Stimulated activated CD4-positive, alpha-beta T cell treated with anti-CD3 and anti-CD28 coated beads, Interleukin-2, amount 100 ng/mL, for 4 hours (primary cell): ENCODE data around the gene TNKS2.
"Not testable (repeated sequence)": the region's sequence is repeated elsewhere in the genome, so short reads cannot be mapped to it uniquely, and the experiment has no call there.

Experiments
- DNase-seq: peaks from one replicate; pipeline ENCODE4 v3.0.0-alpha.2; 2020; ENCODE audit warnings: low read depth

The TNKS2 gene

DNA sequence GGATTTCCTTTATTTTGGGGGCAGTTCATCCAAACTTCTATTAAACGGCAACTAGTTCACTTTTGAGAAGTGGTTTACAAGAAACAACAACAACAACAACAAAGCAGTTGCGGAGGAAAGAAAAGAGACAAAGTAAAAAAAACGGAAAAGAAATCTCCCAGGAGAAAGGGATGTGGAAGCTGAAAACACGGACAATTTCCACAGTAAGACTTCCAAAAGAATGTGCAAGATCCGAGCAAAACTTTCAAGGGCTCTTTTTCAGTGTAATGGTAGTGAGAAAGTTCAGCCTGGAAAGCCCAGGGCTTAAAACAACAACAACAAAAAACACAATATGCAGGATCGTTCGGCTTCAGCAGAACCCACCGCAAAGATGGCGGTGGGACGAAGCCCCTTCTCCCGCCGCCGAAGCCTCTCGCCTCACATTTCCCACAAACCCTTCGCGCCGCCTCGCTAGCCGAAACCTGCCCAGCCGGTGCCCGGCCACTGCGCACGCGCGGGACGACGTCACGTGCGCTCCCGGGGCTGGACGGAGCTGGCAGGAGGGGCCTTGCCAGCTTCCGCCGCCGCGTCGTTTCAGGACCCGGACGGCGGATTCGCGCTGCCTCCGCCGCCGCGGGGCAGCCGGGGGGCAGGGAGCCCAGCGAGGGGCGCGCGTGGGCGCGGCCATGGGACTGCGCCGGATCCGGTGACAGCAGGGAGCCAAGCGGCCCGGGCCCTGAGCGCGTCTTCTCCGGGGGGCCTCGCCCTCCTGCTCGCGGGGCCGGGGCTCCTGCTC lies at the start of gene TNKS2:
Gene TNKS2, plus strand, starts transcription at position 553 of the 775 bp plus-strand sequence. CDS start 265 bp downstream, outside the sequence.
- peak; percentile 85 for DNase-seq

DNA sequence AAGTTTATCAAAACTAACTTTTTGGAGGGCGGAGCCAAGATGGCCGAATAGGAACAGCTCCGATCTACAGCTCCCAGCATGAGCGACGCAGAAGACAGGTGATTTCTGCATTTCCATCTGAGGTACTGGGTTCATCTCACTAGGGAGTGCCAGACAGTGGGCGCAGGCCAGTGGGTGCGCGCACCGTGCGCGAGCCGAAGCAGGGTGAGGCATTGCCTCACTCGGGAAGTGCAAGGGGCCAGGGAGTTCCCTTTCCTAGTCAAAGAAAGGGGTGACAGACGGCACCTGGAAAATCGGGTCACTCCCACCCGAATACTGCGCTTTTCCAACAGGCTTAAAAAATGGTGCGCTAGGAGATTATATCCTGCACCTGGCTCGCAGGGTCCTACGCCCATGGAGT lies 48.6 kb upstream of the TNKS2 start:
- DNase-seq, result not testable (repeated sequence)

DNA sequence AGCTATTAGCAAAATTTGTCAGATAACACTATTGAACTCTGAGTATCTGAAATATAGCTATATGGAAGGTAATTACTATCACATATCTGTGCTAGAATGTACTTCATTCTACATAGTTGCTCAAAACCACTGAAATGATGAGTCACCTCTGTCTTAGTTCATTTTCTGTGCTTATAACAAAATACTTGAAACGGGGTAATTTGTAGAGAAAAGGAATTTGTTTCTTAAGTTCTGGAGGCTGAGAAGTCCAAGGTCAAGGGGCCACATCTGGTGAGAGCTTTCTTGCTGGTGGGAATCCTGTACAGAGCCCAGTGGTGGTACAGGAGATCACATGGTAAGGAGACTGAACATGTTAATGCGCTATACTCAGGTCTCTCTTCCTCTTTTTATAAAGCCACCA lies 41.9 kb upstream of the TNKS2 start:
- DNase-seq, result no peak

DNA sequence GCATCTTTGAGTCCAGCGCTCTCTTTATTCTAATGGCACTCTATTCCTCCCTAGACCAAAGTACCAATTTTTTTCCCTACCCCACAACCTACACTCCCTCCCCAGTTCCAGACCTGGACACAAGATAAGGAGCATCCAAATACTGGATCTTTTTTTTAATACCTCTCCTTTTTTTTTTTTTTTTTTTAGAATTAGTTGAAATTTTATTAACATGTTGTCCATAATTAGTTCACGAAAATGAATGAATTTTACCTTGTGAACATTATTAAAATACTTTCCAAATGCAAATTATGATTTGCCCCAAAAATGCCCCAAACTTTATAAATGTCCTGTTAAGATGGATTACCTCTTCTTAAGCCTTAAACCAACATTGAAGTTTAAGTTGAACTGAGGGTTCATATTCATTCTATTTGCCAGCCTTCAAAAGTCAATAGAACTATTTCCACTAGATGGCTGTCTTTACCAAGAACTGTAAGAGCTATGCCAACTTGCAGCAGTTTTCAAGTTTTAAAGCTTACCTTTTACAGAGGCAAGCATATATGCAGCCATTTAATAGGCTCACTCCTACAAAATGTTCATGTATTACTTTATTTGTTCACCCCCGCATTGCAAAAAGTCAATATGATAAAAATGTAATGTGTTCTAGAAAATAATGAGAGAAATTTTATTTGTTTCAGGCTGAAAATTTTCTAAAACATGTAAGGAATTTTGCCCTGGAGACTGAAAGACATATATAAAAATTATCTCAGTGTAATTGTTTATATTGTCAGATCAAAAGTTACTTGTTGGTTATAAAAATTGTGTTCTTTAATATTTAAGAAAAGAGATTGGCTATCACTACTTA lies 39.7 kb upstream of the TNKS2 start:
- no peak for DNase-seq

DNA sequence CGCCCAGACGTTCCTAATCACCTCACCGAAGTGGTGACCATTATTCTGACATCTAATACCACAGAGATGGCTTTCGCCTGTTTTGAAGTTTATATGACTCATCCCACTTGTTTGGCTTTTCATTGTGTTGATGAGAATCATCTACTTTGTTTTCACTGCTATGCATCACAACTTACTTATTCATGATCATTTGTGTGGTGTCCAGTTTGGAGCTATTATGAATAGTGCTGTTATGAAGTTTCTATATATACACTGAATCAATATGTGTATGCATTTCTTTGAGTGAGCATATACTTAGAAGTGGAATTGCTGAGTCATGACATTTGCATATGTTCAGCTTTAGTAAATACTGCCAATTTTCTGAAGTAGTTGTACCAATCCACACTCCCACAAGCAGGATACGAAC lies 38.6 kb upstream of the TNKS2 start:
- no peak for DNase-seq

DNA sequence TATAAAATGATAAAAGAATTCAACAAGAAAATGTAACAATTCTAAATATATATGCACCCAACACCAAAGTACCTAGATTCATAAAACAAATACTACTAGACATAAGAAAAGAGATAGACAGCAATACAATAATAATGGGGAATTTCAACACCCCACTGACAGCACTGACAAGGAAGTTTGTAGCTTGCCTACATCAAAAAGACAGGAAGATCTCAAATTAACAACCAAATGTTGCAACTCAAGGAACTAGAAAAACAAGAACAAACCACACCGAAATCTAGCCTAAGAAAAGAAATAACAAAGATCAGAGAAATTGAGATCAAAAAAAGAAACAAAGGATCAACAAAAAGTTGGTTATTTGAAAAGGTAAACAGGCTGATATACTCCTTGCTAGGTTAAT lies 36.5 kb upstream of the TNKS2 start:
- no peak for DNase-seq

DNA sequence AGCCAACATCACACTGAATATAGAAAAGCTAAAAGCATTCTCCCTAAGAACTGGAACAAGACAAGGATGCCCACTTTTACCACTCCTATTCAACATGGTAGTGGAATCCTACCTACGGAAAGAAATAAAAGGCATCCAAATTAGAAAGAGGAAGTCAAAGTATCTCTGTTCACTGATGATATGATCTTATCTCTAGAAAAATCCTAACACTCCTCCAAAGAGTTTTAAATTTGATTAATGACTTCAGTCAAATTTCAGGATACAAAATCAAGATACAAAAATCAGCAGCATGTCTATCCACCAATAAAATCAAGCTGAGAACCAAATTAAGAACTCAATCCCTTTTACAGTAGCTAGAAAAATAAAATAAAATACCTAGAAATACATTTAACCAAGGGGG lies 35.3 kb upstream of the TNKS2 start:
- no peak for DNase-seq

DNA sequence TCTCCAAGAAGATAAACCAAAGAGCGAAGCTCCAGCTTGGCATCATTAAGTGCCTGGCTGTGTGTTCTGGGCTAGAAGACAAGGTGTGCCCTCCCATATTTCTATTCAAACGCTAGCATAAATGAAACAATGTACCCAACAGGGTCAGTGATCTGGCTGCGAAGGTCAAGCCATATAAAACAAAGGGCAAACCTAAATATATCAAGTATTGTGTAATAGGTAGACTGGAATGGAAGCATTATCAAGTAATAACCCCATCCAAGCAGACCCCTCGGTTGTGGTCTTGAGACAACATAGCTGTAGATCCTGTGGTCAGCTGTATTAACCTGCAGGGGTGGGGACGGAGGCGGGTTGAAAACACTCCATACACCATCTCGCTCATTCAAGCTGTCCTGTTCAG lies 31.6 kb upstream of the TNKS2 start:
- DNase-seq, result no peak

DNA sequence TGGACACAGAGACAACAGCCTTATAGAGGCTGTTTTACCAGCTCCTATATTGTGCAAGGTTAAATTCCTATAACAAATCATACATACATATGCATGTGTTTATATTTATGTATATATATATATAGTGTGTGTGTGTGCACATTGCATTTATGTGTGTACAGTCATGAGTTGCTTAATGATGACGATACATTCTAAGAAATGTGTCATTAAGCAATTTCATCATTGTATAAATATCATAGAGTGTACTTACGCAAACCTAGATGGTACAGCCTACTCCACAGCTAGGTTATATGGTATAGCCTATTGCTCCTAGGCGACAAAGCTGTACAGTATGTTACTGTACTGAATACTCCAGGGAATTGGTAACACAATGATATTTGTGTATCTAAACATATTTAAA lies 30.1 kb upstream of the TNKS2 start:
- no peak for DNase-seq

DNA sequence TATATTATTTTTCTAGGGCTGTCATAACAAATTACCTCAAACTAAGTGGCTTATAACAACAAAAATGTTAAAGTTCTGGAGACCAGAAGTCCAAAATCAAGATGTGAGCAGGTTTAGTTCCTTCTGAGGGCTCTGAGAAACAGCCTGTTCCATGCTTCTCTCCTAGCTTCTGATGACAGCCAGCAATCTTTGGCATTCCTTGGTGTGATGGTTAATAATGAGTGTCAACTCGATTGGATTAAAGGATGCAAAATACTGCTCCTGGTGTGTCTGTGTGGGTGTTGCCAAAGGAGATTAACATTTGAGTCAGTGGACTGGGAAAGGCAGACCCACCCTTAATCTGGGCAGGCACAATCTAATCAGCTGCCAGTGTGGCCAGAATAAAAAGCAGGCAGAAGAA lies 26.3 kb upstream of the TNKS2 start:
- no peak for DNase-seq

DNA sequence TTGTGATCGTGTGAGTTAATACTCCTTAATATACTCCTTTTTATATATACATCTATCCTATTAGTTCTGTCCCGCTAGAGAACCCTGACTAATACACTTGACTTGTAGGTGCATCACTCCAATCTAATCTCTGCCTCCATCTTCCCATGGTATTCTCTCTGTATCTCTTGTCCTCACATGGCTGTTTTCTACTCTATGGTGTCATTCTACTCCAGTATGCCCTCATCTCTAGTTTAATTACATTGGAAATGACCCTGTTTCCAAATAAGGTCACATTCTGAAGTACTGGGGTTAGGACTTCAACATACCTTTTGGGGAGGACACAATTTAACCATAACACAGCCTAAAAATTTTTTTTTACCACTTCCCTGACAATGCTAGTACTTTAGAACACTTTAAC lies 25.8 kb upstream of the TNKS2 start:
- DNase-seq, result no peak

DNA sequence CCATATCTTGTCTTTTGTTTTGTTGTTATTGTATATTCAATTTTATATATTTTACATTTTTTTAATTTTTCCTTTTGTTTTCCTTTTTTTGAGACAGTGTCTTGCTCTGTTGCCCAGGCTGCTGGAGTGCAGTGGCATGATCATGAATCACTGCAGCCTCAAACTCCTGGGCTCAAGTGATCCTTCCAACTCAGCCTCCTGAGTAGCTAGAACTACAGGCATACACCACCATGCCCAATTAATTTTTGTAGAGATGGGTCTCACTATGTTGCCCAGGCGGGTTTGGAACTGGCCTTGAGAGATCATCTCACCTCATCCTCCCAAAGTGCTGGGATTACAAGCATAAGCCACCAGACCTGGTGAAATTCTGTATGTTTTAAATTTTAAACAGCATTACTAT lies 25.4 kb upstream of the TNKS2 start:
- no peak for DNase-seq

DNA sequence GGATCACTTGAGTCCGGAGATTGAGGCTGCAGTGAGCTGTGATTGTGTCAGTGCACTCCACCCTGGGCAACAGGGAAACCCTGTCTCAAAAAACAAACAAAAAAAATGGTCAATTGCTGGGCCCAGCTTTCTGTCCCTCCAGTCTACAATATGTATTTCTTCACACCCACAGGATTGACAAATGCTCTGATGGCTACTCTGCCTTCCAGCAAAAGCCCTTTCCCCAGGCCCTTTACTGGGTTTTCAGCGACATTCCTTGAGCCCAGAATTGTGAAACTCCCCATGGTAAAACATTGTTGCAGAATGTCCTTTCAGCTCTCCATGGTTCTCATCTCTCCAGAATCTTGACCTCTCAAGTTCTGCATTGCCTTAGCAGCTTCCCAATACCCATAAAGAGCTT lies 23.7 kb upstream of the TNKS2 start:
- DNase-seq, result no peak

DNA sequence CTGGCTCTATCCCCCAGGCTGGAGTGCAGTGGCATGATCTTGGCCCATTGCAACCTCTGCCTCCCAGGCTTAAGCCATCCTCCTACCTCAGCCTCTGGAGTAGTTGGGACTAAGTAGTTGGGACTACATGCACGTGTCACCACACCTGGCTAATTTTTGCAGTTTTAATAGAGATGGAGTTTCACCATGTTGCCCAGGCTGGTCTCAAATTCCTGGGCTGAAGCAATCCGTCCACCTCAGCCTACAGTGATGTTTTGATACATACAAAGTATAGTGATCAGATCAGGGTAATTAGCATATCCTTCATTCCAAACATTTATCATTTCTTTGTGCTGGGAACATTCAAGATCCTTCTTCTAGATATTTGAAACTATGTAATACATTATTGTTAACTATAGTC lies 22.5 kb upstream of the TNKS2 start:
- DNase-seq, result no peak

DNA sequence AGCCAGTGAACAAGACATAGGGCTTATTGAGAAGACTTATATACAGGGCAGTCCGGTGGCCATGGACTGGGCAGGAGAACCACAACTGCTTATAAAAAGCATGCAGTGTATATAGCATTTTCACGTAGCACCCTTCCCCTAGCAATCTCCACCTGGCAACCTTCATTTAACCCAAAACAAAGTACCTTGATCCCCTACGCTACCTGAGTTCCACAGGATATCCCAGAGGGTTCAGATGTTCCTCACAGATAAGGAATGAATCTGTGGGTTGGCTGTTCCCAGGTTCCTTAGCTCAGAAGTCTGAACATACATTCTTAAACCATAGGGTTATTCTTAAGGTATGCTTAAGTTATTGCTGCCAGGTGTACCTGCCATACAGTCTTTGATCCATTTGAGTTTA lies 22.0 kb upstream of the TNKS2 start:
- DNase-seq, result no peak

DNA sequence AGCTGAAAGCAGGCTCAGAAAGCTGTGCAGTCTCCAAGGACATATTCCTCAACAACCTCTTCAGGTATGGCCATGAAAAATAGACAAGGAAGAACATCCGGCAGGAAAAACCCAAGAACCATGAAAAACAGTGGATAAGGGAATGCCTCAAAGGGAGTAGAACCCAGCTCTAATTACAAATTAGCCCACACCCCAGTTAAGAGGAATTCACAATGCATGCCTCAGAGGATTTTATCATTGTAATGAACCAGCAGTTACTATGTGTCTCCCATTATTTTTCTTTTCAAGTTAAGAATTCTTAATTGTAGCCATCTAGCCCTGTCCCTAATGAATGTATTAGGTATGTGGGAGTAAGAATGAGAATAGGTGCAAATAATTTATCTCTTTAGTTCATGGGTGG lies 19.7 kb upstream of the TNKS2 start:
- no peak for DNase-seq

DNA sequence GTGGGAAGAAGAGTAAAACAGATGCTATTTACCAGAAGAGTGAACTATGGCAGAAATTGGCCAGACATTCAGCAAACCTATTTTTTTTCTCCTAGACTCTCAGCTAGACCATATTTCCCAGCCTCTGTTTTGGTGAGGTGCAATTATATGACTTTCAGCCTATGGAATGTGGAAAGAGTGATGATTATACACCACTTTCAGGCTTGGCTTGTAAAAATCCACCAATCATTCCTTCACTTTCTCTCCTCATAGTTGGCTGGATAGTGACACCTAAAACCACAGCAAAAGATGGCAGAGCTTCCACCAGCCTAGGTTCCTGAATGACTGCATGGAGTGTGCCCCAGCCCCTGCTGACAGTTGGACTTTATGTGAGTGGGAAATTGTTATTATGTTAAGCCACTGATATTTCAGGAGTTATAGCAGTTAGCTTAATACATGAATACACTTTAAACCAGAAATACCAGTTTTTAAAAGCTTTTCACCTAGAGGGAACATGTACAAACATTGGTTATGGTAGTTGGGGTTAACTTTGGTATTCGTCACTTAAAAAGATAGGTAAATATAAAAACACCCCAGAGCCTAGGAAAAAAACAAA lies 19.1 kb upstream of the TNKS2 start:
- DNase-seq, result no peak

DNA sequence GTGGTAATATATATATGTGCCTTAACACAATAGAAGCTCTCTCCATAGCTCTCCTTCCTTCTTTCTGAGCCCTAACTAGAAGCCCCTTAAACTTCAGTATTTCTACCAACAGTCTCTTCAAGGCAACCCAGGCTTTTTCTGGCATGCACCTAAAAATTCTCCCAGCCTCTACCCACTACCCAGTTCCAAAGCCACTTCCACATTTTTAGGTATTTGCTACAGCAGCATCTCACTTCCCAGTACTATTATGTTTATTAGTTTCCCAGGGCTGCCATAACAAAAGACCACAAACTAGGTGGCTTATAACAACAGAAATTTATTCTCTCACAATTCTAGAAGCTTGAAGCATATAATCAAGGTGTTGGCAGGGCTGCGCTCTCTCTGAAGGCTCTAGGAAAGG lies 15.7 kb upstream of the TNKS2 start:
- DNase-seq, result no peak

DNA sequence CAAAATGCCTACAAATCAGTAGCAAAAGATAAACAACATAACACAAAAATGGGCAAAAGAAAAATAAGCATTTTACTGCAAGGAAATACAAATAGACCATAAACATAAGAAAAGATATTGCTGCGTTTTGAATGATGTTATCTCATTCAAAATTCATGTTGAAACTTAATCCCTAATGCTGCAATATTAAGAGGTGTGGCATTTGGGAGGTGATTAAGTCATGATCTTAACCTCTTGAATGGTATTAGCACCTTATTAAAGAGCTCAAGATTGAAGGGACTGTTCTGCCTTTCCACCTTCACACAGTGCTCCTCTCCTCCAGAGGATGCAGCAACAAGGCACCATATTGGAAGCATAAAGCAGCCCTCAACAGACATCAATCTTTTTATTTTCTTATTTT lies 12.4 kb upstream of the TNKS2 start:
- DNase-seq, result no peak

DNA sequence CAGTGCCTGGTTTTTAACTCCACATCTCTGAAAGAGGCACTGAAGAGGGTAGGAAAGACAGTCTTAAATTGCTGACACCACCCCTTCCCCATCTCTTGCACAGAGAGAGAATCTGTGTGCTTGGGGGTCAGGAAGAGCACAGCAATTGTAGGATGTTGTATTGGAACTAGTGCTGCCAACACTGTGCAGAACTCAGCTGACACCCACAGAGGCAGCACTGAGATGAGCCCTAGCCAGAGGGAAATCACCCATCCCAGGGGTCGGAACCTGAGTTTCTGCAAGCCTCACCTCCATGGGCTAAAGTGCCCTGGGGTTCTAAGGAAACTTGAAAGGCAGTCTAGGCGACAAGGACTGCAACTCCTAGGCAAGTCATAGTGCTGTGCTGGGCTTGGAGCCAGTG lies 11.0 kb upstream of the TNKS2 start:
- no peak for DNase-seq

DNA sequence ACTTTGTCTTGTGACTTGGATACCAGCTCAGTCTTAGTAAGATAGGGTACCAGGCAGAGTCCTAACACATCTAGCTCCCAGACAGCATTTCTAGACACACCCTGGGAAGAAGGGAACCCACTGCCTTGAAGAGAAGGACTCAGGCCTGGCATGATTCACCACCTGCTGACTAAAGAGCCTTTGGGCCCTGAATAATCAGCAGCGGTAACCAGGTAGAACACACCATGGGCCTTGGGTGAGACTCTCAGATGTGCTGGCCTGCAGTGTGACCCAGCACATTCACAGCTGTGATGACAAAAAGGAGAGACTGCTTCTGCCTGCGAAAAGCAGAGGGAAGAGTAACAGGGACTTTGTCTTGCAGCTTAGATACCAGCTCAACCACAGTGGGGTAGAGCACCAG lies 10.4 kb upstream of the TNKS2 start:
- no peak for DNase-seq

DNA sequence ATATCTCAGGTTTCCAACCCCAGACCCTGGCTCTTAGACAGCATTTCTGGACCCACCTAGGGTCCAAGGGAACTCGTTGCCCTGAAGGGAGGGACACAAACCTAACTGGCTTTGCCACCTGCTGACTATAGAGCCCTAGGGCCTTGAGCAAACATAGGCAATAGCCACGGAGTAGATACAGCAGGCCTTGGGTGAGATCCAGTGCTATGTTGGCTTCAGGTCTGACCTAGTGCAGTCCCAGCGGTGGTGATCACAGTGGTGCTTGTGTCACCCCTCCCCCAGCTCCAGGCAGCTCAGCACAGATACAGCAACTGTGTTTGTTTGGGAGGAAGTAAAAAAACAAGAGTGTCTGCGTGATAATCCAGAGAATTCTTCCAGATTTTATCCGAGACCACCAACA lies 9.7 kb upstream of the TNKS2 start:
- DNase-seq, result no peak
